GM20431 (cell line): ENCODE data around the gene MRPL36.
"Not testable (repeated sequence)": the region's sequence is repeated elsewhere in the genome, so short reads cannot be mapped to it uniquely, and the experiment has no call there.

Source experiments
- in situ Hi-C: fragments of 300-500 bp; cut with MseI, MboI; formaldehyde crosslinking; loops from one replicate; pipeline ENCODE4 v1.15.0; 2020; ENCODE audit warnings: low sequenced_read_pairs; ENCODE audit not compliant: unreplicated experiment

The MRPL36 gene

GRCh38 chr5:1799602-1800471 is at the start of gene MRPL36:
MRPL36 (minus strand) TSS chr5:1799837; CDS start chr5:1798935, 902 bp downstream.
- in situ Hi-C loops = no loop called here

GRCh38 chr5:1847611-1848010 is 48.0 kb upstream of the MRPL36 start:
- in situ Hi-C loops = no loop called here

- in situ Hi-C loops = no loop called here
Measured at GRCh38 chr5:1847056-1847455, 47.4 kb upstream of the MRPL36 start.

GRCh38 chr5:1846583-1846982 is 46.9 kb upstream of the MRPL36 start:
- in situ Hi-C loops = no loop called here

- in situ Hi-C loops = no loop called here
Measured at GRCh38 chr5:1845696-1846095, 46.1 kb upstream of the MRPL36 start.

GRCh38 chr5:1844708-1845436 is 45.2 kb upstream of the MRPL36 start:
- in situ Hi-C loops = no loop called here

- in situ Hi-C loops = not testable (repeated sequence)
Measured at GRCh38 chr5:1843761-1844160, 44.1 kb upstream of the MRPL36 start.

DNA sequence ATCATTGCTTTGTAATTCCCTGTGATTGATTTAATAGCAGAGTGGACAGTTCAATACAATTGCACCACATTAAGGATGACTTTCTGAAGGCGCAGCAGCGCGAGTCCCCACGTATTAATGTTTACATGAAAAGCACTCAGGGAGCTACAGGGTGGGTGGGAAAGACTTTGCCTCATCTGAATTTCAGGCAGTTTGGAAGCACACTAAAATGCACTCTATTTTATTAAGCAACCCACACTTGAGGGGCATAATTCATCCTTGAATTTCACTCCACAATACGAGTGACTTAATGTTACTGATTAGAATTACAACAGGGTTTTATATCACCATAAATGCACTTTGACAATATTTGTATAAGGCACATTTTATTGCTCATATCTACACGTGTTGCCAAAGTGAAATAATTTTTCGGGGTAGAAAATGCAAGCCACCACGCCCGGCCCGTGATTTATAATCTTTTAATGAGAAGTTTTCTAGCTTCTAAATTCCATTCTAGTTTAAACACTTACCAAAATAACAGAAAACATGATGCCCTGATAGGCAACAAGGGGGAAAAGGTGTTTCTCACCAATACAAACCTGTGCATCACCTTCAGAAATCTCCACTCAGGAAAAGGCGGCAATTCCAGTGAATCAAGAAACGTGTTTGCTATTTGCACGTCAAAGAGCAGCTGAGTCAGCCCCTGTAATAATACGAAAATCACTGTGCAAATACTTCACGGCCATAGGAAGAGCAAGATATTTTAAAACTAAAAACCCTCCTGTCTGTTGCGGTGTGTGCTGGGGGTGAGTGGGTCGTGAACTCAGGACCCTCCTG is 42.6 kb upstream of the MRPL36 start:
- in situ Hi-C loops = no loop called here

DNA sequence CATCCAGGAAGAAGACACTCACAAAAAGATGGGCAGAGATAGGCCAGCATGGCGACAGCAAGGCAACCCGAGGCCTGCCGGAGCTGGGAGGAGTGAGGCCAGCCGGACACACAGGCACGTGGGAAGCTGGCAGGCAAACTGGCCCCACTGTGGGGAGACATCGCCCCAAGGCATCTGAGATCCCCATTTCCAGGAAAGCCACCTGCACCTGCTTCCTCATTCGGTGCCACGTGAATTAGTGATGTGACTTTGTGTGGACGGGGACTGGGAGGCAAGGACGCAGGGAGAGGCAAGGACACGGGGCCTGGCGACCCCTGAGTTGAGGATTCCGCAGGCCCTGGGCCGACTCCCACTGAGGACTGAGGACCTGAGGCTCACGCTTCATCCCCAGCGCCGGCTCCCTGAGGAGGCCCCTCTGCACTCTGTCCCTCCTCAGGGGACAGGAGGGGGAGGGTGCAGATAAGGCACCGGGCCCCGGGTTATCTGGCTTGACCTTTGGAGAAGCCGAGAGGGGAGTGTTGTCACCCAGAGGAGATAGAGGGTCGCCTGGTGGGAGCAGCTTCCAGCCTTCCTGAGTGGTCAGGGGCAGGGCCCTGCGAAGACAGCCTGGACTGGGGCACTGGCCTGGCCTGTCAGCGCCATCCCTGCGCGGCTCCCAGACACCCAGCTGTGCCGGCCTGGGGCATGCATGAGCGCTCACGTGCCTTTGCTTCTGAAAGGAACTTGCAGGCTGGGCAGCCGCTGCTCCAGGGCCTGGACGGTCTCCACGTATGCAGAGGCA is 41.3 kb upstream of the MRPL36 start:
- in situ Hi-C loops = no loop called here

DNA sequence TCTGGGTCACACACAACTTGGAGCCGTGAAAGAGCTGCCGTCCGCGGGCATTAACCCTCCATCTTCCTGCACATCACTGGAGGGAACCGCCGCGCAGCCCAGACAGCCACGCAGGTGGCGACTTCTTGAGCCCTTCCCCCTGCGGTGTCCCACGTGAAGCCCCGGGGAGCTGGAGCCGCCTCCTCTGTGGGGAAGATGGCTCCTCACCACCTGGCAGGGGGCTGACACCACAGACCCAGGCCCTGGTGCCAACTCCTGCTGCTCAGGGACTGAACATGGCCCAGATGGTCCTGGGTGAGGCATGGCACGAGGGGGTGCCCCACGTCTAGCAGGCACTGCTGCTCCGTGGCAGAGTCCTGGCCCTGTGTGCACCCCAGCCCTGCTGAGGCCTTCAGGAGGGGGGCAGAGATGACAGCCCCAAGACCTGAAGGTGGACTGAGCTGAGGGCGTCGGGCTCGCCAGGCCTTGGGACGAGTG is 40.5 kb upstream of the MRPL36 start:
- in situ Hi-C loops = no loop called here

GRCh38 chr5:1838013-1838412 is 38.4 kb upstream of the MRPL36 start:
- in situ Hi-C loops = no loop called here

- in situ Hi-C loops = no loop called here
Measured at GRCh38 chr5:1836891-1837880, 37.5 kb upstream of the MRPL36 start.

DNA sequence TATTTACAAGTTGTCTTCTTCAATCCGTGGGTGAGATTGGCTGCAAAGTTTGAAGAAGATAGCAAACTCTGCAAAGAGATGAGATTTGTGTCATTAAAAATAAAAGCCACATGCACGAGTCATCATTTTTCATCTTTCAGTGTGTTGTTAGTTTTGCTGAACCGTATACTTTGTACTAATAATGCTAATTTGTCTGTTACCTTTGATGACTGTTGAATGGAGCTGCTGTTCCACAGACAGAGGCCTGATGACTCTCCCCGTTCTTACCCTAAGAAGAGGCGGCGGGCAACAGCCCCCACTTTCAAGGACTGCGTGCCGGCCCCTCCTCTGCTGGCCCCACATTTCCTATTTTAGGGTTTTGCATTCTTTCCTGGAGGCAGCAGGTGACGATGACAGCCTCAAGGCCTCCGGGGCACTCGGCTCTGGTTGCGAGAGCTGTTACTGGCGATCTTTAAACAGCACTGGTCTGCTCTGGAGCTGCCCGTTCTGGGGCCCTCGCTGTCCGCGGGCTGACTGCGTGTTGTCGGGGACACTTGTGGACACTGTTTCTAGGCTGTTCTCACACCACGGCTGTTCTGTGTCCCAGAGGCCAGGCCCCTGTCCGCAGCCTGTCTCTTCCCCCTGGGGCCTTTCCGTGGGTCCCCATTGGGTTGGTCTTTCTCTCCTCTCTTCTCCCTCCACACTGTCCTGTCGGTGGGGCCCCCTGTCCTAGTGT is 36.7 kb upstream of the MRPL36 start:
- in situ Hi-C loops = no loop called here

- in situ Hi-C loops = no loop called here
Measured at GRCh38 chr5:1835431-1835830, 35.8 kb upstream of the MRPL36 start.

GRCh38 chr5:1834721-1835429 is 35.2 kb upstream of the MRPL36 start:
- in situ Hi-C loops = no loop called here

DNA sequence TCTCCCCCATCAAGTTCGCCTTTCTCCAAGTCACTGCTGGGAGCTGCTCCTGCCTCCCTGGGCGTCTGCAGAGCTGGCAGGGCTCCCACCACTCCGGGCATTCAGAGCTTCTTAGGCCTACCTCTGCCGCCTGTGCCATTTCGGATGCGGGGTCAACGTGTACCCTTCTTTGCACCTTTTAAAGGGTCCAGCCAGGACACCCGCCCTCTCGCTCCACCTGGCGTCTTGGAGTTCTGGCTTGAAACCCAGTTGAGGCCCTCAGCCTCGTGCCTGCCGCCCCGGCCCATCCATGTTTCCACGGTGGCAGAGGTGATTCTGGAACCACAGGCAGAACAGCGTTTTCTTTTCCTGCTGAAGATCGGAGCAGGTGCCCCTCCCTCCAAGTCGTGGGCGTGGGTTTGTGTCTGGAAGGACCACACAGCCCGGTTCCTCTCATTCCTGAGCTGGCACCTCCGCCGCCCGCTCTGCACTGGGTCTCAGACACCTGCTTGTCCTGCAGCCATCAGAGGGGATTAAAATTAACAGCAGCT is 34.5 kb upstream of the MRPL36 start:
- in situ Hi-C loops = no loop called here
